Effector memory CD8-positive, alpha-beta T cell (primary cell): ENCODE data around the gene ENTREP3.
"Not testable (repeated sequence)": the region's sequence is repeated elsewhere in the genome, so short reads cannot be mapped to it uniquely, and the experiment has no call there.

Experiments
- ATAC-seq: fragments of 150-1000 bp; cut with Tn5 transposase; replicated peaks from 2 replicates; pipeline ENCODE4 v1.10.0; 2021; ENCODE audit warnings: mild to moderate bottlenecking, moderate library complexity
- DNase-seq, 3 experiments: peaks; one replicate each; pipeline ENCODE4 v3.0.0; 2021
- H3K27ac Mint-ChIP-seq, 2 donors: one replicate each; pipeline ENCODE4 v1.8.0; 2022; ENCODE audit warnings: mild to moderate bottlenecking in 2 of 2, mixed read lengths in 2 of 2, moderate library complexity in 2 of 2
- H3K27me3 Mint-ChIP-seq, 2 donors: one replicate each; pipeline ENCODE4 v1.8.0; 2022; ENCODE audit warnings: mixed read lengths in 2 of 2
- H3K36me3 Mint-ChIP-seq: one replicate; pipeline ENCODE4 v1.8.0; 2022; ENCODE audit warnings: mild to moderate bottlenecking, moderate library complexity, mixed read lengths; ENCODE audit not compliant: insufficient read depth
- H3K4me1 Mint-ChIP-seq, 2 donors: one replicate each; pipeline ENCODE4 v1.8.0; 2022; ENCODE audit warnings: low read depth in 2 of 2, mixed read lengths in 2 of 2
- H3K4me3 Mint-ChIP-seq, 2 donors: one replicate each; pipeline ENCODE4 v1.8.0; 2022; ENCODE audit warnings: mild to moderate bottlenecking in 2 of 2, mixed read lengths in 2 of 2, moderate library complexity in 2 of 2
- H3K9me3 Mint-ChIP-seq, 2 donors: one replicate each; pipeline ENCODE4 v1.8.0; 2022; ENCODE audit warnings: mixed read lengths in 2 of 2

The ENTREP3 gene

GRCh38 chr1:155253797-155254196, 1.5 kb downstream of the ENTREP3 start:
- peak overlapping the region; percentile 81 to 82 for H3K4me3 Mint-ChIP-seq
- ATAC-seq (no peak), DNase-seq (no peak)
- H3K4me1 Mint-ChIP-seq: peaks cover 29 to 38% of the 10 kb centered on the region in 2 donors
- H3K36me3 Mint-ChIP-seq: peaks cover 20% of the 10 kb centered on the region
- H3K27ac Mint-ChIP-seq: peak overlapping the region in 1 of 2 donors; percentile 46
- H3K9me3 Mint-ChIP-seq: no peaks in the 10 kb centered on the region
- no peaks in the 10 kb centered on the region for H3K27me3 Mint-ChIP-seq

- peaks cover 29 to 38% of the 10 kb centered on the region in 2 donors for H3K4me1 Mint-ChIP-seq
- DNase-seq (no peak), ATAC-seq (no peak)
- peak overlapping the region in 1 of 2 donors; percentile 81 for H3K4me3 Mint-ChIP-seq
- H3K27ac Mint-ChIP-seq: no peak overlapping the region
- H3K36me3 Mint-ChIP-seq: peaks cover 16% of the 10 kb centered on the region
- H3K27me3 Mint-ChIP-seq: no peaks in the 10 kb centered on the region
- H3K9me3 Mint-ChIP-seq: no peaks in the 10 kb centered on the region
Observed at GRCh38 chr1:155253208-155253607, 2.1 kb downstream of the ENTREP3 start.

GRCh38 chr1:155251566-155251965, 3.7 kb downstream of the ENTREP3 start:
- DNase-seq: no peak
- Mint-ChIP-seq H3K27ac (peak overlapping the region; percentile 82 to 84), H3K4me3 (no peak overlapping the region), H3K4me1 (peaks cover 20 to 35% of the 10 kb centered on the region in 2 donors), H3K36me3 (peaks cover 7% of the 10 kb centered on the region), H3K27me3 (no peaks in the 10 kb centered on the region), H3K9me3 (no peaks in the 10 kb centered on the region)
- ATAC-seq: no peak

- Mint-ChIP-seq H3K36me3 (peaks cover 12% of the 10 kb centered on the region), H3K27me3 (no peaks in the 10 kb centered on the region), H3K27ac (no peak overlapping the region), H3K4me3 (peak overlapping the region; percentile 70 to 75), H3K4me1 (peaks cover 18 to 29% of the 10 kb centered on the region in 2 donors), H3K9me3 (no peaks in the 10 kb centered on the region)
- peak; percentile 98 for ATAC-seq
- DNase-seq: peak; percentile 96 to 98 (median 97)
Observed at GRCh38 chr1:155250633-155251449, 4.4 kb downstream of the ENTREP3 start.

- no peaks in the 10 kb centered on the region for H3K9me3 Mint-ChIP-seq
- H3K36me3 Mint-ChIP-seq: peaks cover 17% of the 10 kb centered on the region
- H3K27me3 Mint-ChIP-seq: no peaks in the 10 kb centered on the region
- H3K4me1 Mint-ChIP-seq: peaks cover 12 to 23% of the 10 kb centered on the region in 2 donors
- peak; percentile 22 for ATAC-seq
- H3K4me3 Mint-ChIP-seq: peak overlapping the region; percentile 70 to 75
- no peak for DNase-seq
- peak overlapping the region in 1 of 2 donors; percentile 59 for H3K27ac Mint-ChIP-seq
Observed at GRCh38 chr1:155250246-155250632, 5.0 kb downstream of the ENTREP3 start.

GRCh38 chr1:155247667-155248553, 7.4 kb downstream of the ENTREP3 start:
- ATAC-seq: no peak
- H3K4me3 Mint-ChIP-seq: no peak overlapping the region
- H3K36me3 Mint-ChIP-seq: peaks cover 29% of the 10 kb centered on the region
- H3K27me3 Mint-ChIP-seq: no peaks in the 10 kb centered on the region
- H3K4me1 Mint-ChIP-seq: peaks cover 19% of the 10 kb centered on the region in 2 donors
- no peak overlapping the region for H3K27ac Mint-ChIP-seq
- peaks cover 0 to 2% of the 10 kb centered on the region in 2 donors for H3K9me3 Mint-ChIP-seq
- no peak for DNase-seq

- Mint-ChIP-seq H3K36me3 (peaks cover 29% of the 10 kb centered on the region), H3K4me3 (peak overlapping the region in 1 of 2 donors; percentile 6), H3K4me1 (peaks cover 19% of the 10 kb centered on the region in 2 donors)
- H3K9me3 Mint-ChIP-seq, DNase-seq, H3K27ac Mint-ChIP-seq, H3K27me3 Mint-ChIP-seq, ATAC-seq: not testable (repeated sequence)
Observed at GRCh38 chr1:155246796-155247195, 8.5 kb downstream of the ENTREP3 start.

GRCh38 chr1:155245163-155245524, 10.1 kb downstream of the ENTREP3 start:
- ATAC-seq (no peak), DNase-seq (no peak)
- H3K4me3 Mint-ChIP-seq: peak overlapping the region; percentile 78 to 83
- peaks cover 29% of the 10 kb centered on the region for H3K36me3 Mint-ChIP-seq
- H3K9me3 Mint-ChIP-seq: peaks cover 0 to 2% of the 10 kb centered on the region in 2 donors
- H3K27me3 Mint-ChIP-seq: no peaks in the 10 kb centered on the region
- peak overlapping the region; percentile 97 to 98 for H3K27ac Mint-ChIP-seq
- H3K4me1 Mint-ChIP-seq: peaks cover 28 to 32% of the 10 kb centered on the region in 2 donors

GRCh38 chr1:155244368-155245162, 10.7 kb downstream of the ENTREP3 start:
- no peaks in the 10 kb centered on the region for H3K27me3 Mint-ChIP-seq
- DNase-seq: peak; percentile 92 to 97 (median 95)
- peak; percentile 96 for ATAC-seq
- H3K4me1 Mint-ChIP-seq: peaks cover 24 to 32% of the 10 kb centered on the region in 2 donors
- H3K9me3 Mint-ChIP-seq: peaks cover 0 to 2% of the 10 kb centered on the region in 2 donors
- peaks cover 29% of the 10 kb centered on the region for H3K36me3 Mint-ChIP-seq
- H3K27ac Mint-ChIP-seq: peak overlapping the region; percentile 97 to 98
- peak overlapping the region; percentile 78 to 83 for H3K4me3 Mint-ChIP-seq

- peak overlapping the region; percentile 97 to 98 for H3K27ac Mint-ChIP-seq
- peaks cover 0 to 2% of the 10 kb centered on the region in 2 donors for H3K9me3 Mint-ChIP-seq
- H3K27me3 Mint-ChIP-seq: no peaks in the 10 kb centered on the region
- DNase-seq (no peak), ATAC-seq (no peak)
- peak overlapping the region; percentile 78 to 83 for H3K4me3 Mint-ChIP-seq
- H3K36me3 Mint-ChIP-seq: peaks cover 36% of the 10 kb centered on the region
- peaks cover 28 to 32% of the 10 kb centered on the region in 2 donors for H3K4me1 Mint-ChIP-seq
Observed at GRCh38 chr1:155242805-155243358, 12.4 kb downstream of the ENTREP3 start.

GRCh38 chr1:155241841-155242264, 13.4 kb downstream of the ENTREP3 start:
- DNase-seq (no peak), ATAC-seq (no peak)
- peak overlapping the region; percentile 91 to 92 for H3K27ac Mint-ChIP-seq
- no peaks in the 10 kb centered on the region for H3K27me3 Mint-ChIP-seq
- H3K36me3 Mint-ChIP-seq: peaks cover 42% of the 10 kb centered on the region
- H3K9me3 Mint-ChIP-seq: peaks cover 0 to 2% of the 10 kb centered on the region in 2 donors
- H3K4me3 Mint-ChIP-seq: peak overlapping the region; percentile 85 to 87
- peaks cover 28 to 32% of the 10 kb centered on the region in 2 donors for H3K4me1 Mint-ChIP-seq

- no peaks in the 10 kb centered on the region for H3K27me3 Mint-ChIP-seq
- H3K36me3 Mint-ChIP-seq: peaks cover 38% of the 10 kb centered on the region
- H3K4me3 Mint-ChIP-seq: peak overlapping the region; percentile 85 to 87
- ATAC-seq (peak; percentile 32), DNase-seq (peak; percentile 62 to 70 (median 68))
- peak overlapping the region; percentile 91 to 92 for H3K27ac Mint-ChIP-seq
- H3K9me3 Mint-ChIP-seq: peaks cover 0 to 2% of the 10 kb centered on the region in 2 donors
- peaks cover 28 to 32% of the 10 kb centered on the region in 2 donors for H3K4me1 Mint-ChIP-seq
Observed at GRCh38 chr1:155241069-155241679, 14.1 kb downstream of the ENTREP3 start.
